Thyroid gland (tissue), 4 donors: ENCODE data around the gene KCNC3.

ENCODE experiments used
- CTCF ChIP-seq, 6 experiments: fragments of 200-600 bp in 3 of 6; fragments of 450-650 bp in 3 of 6; sonication (generic) in 3 of 6; IDR thresholded peaks; one replicate each; pipeline ENCODE4 v1.5.1; 2016 to 2019; ENCODE audit warnings: antibody characterized with exemption in 6 of 6, mild to moderate bottlenecking in 2 of 6, inconsistent platforms in 1 of 6, moderate library complexity in 1 of 6
- POLR2A ChIP-seq, 2 donors: fragments of 450-650 bp; IDR thresholded peaks; one replicate each; pipeline ENCODE4 v1.6.1; 2017; ENCODE audit warnings: antibody characterized with exemption in 2 of 2, mild to moderate bottlenecking in 2 of 2, moderate library complexity in 1 of 2

DNA sequence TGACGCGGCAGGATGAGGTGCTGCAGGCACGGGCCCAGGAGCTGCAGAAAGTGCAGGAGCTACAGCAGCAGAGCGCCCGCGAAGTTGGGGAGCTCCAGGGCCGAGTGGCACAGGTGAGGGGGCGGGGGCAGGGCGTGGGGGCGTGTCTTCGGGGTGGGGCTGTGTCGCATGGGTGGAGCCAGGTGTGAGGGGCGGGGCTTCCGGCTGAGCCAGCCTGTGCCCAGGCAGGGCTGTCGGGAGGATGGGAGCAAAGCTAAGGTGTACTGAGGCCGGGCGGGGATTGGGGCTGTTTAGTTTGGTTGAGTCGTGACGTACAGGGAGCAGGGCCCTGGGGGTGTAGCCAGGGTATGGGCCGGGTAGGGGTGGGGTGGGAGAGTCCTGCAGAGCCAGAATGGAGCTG lies 62.3 kb downstream of the KCNC3 start:
- TF ChIP-seq CTCF (IDR thresholded peaks at IDR 0.05) (no peak), POLR2A (IDR thresholded peaks at IDR 0.05) (no peak)
